Subcutaneous adipose tissue (tissue), 4 donors: ENCODE measurements around the gene NFATC3. TPM values are rescaled to one million over a fixed set of nuclear protein-coding genes. Genes with fewer than 3 reads are reported as not detected.

Source experiments
- total RNA-seq, 4 donors: library from RNA; depleted of rRNA; stranded (reverse); fragments of >200 nt; gene quantifications; one replicate each; pipeline ENCODE4 v1.1.0, GENCODE V29; 2016
- TF ChIP-seq, protein P1 (sequence below): fragments of 450-650 bp; IDR thresholded peaks from one replicate; pipeline ENCODE4 v1.5.1; 2016; ENCODE audit warnings: low read depth, mild to moderate bottlenecking, control low read depth, antibody characterized with exemption, moderate library complexity

Gene NFATC3
- total RNA-seq, 4 donors from 2014 or later = 39.9 to 47.6 (median 45.5) TPM

DNA sequence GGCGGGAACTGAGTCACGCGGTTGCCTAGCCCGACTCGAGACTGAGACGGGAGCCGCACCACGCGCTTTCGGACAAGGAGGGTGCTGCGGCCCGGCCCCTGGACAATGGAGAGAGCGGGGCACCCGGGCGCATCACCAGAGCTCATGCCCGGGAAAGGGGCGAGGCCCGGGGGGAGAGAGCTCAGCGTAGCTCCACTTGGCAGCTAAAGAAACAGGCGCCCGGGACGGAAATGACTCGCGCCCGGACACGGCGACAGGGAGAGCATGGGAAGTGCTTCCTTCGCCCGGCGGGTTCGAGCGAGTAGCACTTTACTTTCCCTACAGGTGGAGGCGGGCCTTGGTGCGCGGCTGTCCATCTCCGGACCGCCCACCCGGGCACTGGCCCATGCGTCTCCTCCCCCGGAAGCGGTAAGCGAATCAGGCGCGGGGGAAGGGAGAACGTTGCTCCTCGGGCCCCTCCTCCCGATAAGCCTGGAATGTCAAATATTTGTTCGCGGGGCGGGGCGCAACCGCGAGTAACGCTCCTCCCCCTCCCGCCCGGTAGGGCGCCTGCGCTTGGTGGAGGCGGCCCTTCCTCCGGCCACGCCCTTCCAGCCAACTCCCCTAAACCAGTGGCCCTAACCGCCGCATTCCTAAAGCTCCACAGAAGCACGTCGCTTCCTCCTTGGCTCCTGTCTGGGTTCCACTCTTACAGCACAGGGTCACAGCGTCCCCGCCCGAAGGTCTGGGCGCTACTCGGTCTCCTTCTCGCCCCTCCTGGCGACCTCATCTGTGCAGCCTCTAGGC, 152.3 kb downstream of the NFATC3 start:
- TF ChIP-seq, protein P1, sequence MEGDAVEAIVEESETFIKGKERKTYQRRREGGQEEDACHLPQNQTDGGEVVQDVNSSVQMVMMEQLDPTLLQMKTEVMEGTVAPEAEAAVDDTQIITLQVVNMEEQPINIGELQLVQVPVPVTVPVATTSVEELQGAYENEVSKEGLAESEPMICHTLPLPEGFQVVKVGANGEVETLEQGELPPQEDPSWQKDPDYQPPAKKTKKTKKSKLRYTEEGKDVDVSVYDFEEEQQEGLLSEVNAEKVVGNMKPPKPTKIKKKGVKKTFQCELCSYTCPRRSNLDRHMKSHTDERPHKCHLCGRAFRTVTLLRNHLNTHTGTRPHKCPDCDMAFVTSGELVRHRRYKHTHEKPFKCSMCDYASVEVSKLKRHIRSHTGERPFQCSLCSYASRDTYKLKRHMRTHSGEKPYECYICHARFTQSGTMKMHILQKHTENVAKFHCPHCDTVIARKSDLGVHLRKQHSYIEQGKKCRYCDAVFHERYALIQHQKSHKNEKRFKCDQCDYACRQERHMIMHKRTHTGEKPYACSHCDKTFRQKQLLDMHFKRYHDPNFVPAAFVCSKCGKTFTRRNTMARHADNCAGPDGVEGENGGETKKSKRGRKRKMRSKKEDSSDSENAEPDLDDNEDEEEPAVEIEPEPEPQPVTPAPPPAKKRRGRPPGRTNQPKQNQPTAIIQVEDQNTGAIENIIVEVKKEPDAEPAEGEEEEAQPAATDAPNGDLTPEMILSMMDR = no peak

DNA sequence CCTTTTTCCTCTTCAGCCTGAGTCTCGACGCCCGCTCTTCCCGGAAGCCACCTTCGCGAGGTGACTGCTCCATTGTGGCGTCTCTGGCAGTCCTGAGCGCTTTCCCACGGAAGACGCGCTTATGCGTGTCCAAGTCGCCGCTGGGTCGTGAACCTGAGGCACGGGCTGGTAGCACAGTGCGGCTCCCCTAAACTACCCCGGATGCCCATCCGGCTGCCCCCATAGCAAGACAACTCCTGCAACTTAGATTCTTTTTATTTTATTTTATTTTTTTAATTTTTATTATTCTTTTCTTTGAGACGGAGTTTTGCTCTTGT, 152.8 kb downstream of the NFATC3 start:
- TF ChIP-seq, protein P1 = no peak

DNA sequence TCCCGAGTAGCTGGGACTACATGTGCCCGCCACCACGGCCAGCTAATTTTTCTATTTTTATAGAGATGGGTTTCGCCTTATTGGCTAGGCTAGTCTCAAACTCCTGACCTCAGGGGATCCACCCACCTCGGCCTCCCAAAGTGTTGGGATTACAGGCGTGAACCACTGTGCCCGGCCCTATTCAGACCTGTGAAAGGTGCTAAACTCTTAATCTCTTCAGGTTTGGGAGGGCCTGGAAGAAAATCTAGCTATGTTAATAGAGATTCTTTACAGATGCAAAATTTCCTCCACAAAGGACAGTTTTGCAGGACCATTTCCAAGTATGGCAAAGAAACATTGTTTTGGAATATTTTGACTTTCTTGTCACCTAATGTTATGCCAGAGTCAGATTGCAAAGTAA, 156.9 kb downstream of the NFATC3 start:
- TF ChIP-seq, protein P1 = no peak

DNA sequence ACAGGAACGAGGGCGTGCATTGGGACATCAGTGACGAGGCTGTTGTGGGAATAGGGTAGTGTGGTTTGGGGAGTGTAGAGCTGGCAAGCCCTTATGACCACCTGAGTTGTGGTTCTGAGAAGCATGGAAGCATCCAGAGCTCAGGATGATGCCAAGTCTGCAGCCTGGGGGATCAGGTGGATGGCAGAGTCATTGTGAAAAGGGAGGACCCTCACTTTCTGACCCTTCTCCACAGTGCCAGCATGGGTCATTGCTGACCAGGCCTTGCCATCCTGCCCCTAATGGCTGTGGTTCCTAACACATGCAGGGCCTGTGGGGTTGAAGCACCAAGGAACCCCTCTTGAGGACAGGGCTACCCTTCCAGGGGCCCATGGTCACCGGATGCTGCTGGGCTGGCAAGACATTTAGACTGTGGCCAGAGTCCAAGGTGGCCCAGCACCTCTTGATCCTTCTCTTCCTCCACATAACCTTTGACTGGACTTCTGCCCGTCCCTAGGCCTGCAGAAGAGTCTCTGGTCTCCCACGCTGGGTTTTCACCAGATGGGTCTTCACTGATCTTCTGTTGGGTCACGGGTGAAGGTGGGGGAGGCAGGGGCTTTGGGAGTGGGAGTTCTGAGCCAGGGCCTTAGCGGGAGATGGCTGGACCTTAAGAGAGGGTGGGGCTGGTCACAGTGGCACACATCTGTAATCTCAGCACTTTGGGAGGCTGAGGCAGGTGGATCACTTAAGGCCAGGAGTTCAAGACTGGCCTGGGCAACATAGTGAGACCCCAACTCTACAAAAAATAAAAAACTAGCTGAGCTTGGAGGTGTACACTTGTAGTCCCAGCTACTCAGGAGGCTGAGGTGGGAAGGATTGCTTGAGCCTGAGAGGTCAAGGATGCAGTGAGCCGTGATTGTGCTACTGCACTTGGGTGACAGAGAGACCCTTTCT, 158.0 kb downstream of the NFATC3 start:
- TF ChIP-seq, protein P1 = no peak

DNA sequence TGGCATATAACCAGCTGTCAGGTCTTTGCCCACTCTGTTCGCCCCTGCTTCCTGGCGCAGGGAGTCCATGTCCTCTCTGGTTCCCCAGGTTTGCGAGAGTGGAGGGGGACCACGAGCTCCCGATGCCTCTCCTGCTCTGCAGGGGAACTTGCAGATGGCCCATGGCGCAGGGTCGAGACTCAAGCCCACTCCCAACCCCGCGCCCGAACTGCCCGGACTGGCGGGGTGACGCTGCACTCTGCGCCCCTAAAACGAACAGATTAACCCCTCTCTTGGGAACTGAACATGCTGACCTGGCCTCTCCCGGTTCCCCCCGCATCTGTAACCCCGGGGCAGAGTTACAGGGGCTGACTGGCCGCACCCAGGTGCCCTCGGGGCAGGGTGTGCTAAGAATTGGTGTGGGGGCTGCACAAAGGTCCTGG, 159.3 kb downstream of the NFATC3 start:
- TF ChIP-seq, protein P1 = no peak

DNA sequence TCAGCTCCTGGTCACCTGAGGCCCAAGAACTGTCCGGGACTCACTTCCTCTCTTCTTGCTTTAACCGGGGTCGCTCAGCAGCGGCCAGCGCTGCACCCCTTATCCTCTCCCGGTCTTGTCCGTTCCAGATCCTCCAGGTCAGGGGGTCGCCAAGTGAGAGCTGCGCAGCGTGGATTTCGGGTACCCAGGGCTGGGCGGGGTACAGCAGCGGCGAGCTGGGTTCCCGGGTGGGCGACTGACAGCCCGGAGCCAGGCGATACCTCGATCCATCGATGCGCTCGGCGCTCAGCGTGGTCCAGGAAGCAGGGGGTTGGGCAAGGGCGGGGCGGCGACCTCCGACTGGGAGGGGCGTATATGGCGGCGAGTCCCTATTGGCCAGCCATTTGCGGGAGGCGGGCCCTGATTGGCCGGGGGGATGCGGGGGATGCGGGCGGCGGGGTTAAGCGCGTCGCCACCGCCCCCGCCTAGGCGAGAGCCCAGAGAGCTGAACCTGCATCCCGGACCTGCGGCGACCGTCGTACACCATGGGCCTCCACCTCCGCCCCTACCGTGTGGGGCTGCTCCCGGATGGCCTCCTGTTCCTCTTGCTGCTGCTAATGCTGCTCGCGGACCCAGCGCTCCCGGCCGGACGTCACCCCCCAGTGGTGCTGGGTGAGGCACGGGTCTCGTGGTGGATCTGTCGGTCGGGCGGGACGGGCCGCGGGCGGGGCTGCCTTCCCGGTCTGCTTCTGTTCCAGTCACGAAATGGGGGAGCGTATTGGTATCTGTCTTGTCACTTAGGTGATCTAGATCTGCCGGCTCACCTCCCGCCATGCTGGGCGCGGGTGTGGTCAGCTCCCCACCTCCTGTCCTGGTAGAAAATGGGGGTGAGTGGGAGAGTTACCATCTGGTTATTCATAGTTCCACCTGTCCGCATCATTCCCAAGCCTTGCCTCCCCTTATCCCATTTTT, 160.0 kb downstream of the NFATC3 start, which contains the start of gene PLA2G15:
Gene PLA2G15, plus strand, starts transcription at position 471 of the 951 bp plus-strand sequence. Its CDS starts 54 bp downstream, at position 525.
- TF ChIP-seq, protein P1 = no peak
